ENCODE data around the gene DEK.

The DEK gene

DNA sequence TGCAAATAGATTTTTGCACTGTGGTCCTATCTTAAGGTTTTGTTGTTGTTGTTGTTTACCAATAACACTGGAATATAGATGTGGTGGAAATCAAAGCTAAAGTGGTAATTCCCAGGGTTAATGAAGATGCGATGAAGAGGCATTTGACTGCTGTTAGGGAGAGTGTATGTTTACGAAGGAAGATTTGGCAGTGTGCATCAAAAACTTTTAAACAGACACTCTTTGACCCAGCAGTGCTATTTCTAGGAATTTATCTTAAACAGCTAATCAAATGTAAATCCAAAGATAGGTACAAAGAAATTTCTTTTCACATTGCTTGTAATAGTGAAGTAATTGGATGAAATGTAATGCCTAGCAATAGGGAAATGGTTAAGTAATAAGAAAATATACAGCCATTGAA lies 75.1 kb downstream of the DEK start:
- TF ChIP-seq TAF1 (IDR thresholded peaks at IDR 0.05; ENCODE audit: borderline replicate concordance, insufficient read depth, low read length), result no peak
- TF ChIP-seq POLR2AphosphoS5 (IDR thresholded peaks at IDR 0.05; ENCODE audit: low read depth, low read length), result no peak
- TF ChIP-seq, protein P1, sequence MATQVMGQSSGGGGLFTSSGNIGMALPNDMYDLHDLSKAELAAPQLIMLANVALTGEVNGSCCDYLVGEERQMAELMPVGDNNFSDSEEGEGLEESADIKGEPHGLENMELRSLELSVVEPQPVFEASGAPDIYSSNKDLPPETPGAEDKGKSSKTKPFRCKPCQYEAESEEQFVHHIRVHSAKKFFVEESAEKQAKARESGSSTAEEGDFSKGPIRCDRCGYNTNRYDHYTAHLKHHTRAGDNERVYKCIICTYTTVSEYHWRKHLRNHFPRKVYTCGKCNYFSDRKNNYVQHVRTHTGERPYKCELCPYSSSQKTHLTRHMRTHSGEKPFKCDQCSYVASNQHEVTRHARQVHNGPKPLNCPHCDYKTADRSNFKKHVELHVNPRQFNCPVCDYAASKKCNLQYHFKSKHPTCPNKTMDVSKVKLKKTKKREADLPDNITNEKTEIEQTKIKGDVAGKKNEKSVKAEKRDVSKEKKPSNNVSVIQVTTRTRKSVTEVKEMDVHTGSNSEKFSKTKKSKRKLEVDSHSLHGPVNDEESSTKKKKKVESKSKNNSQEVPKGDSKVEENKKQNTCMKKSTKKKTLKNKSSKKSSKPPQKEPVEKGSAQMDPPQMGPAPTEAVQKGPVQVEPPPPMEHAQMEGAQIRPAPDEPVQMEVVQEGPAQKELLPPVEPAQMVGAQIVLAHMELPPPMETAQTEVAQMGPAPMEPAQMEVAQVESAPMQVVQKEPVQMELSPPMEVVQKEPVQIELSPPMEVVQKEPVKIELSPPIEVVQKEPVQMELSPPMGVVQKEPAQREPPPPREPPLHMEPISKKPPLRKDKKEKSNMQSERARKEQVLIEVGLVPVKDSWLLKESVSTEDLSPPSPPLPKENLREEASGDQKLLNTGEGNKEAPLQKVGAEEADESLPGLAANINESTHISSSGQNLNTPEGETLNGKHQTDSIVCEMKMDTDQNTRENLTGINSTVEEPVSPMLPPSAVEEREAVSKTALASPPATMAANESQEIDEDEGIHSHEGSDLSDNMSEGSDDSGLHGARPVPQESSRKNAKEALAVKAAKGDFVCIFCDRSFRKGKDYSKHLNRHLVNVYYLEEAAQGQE (IDR thresholded peaks at IDR 0.05; ENCODE audit: insufficient read depth in 1 of 2, low read depth in 2 of 2, low read length in 2 of 2), result no peak
- no peak for TF ChIP-seq SIN3A (IDR thresholded peaks at IDR 0.05; ENCODE audit: borderline replicate concordance, insufficient read depth, low read length)
- TF ChIP-seq FOXP2 (optimal IDR thresholded peaks at IDR 0.05; ENCODE audit: borderline replicate concordance, extremely low read depth, extremely low read length, insufficient read depth), result no peak

DNA sequence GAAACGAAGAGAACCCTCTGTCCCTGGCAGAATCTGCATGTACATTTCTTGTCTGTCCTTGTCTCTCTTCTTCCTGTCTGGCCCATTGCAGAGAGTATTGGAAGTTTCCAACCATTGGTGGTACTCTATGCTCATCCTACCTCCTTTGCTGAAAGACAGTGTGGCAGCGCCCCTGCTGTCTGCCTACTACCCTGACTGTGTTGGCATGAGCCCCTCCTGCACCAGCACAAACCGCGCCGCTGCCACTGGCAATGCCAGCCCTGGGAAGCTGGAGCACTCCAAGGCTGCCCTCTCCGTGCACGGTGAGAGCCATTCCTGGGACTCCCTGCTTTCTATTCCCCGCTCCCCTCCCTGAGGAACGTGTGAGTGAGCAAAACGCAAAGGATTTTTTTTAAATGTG lies 76.6 kb downstream of the DEK start:
- TF ChIP-seq POLR2AphosphoS5 (IDR thresholded peaks at IDR 0.05; ENCODE audit: low read depth, low read length), result no peak
- TF ChIP-seq TAF1 (IDR thresholded peaks at IDR 0.05; ENCODE audit: borderline replicate concordance, insufficient read depth, low read length), result no peak
- TF ChIP-seq SIN3A (IDR thresholded peaks at IDR 0.05; ENCODE audit: borderline replicate concordance, insufficient read depth, low read length), result no peak
- TF ChIP-seq, protein P1 (IDR thresholded peaks at IDR 0.05; ENCODE audit: insufficient read depth in 1 of 2, low read depth in 2 of 2, low read length in 2 of 2), result no peak
- TF ChIP-seq FOXP2 (optimal IDR thresholded peaks at IDR 0.05; ENCODE audit: borderline replicate concordance, extremely low read depth, extremely low read length, insufficient read depth), result no peak

DNA sequence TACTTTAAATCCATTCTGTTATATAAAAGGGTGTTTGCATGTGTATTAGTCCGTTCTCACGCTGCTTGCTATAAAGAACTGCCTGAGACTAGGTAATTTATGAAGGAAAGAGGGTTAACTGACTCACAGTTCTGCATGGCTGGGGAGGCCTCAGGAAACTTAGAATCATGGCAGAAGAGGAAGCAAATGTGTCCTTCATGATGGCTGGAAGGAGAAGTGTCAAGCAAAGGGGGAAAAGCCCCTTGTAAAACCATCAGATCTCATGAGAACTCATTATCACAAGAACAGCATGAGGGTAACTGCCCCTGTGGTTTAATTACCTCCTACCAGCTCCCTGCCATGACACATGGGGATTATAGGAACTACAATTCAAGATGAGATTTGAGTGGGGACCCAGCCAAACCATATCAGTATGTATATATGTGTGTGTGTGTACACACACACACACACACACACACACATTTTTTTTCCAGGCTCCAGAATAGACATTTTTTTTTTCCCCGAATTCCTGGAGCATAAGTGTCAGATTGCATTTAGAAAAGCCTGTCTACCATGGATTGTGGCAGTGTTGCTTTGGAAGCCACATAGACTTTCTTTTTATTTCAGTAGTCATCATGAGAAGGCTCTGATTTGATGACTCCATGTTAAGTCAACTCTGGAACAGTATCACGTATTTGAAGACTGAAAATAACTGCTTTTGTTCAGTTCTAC lies 77.6 kb downstream of the DEK start:
- TF ChIP-seq POLR2AphosphoS5 (IDR thresholded peaks at IDR 0.05; ENCODE audit: low read depth, low read length) (no peak), FOXP2 (optimal IDR thresholded peaks at IDR 0.05; ENCODE audit: borderline replicate concordance, extremely low read depth, extremely low read length, insufficient read depth) (no peak), SIN3A (IDR thresholded peaks at IDR 0.05; ENCODE audit: borderline replicate concordance, insufficient read depth, low read length) (no peak), TAF1 (IDR thresholded peaks at IDR 0.05; ENCODE audit: borderline replicate concordance, insufficient read depth, low read length) (no peak)
- TF ChIP-seq, protein P1 (IDR thresholded peaks at IDR 0.05; ENCODE audit: insufficient read depth in 1 of 2, low read depth in 2 of 2, low read length in 2 of 2), result no peak

DNA sequence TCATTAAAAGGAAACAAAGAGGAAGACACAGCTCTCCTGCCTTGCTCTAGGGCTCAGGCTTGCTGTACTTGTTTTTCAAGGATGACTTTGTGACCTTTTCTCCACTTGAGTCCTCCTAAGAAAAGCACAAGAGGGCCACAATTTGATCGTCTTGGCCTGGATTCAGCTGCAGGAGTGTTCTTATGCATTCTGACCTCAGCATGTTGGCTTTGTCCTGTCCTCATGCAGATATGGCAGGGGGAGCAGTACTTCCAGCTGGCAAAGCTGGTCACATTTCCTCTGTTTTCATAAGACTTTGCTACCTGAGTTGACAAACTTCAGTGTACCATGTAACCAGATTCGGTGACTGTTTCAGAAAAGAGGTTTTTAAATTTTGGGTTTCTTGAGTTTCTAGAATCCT lies 78.3 kb downstream of the DEK start:
- TF ChIP-seq TAF1 (IDR thresholded peaks at IDR 0.05; ENCODE audit: borderline replicate concordance, insufficient read depth, low read length) (no peak), FOXP2 (optimal IDR thresholded peaks at IDR 0.05; ENCODE audit: borderline replicate concordance, extremely low read depth, extremely low read length, insufficient read depth) (no peak), SIN3A (IDR thresholded peaks at IDR 0.05; ENCODE audit: borderline replicate concordance, insufficient read depth, low read length) (no peak), POLR2AphosphoS5 (IDR thresholded peaks at IDR 0.05; ENCODE audit: low read depth, low read length) (no peak)
- TF ChIP-seq, protein P1 (IDR thresholded peaks at IDR 0.05; ENCODE audit: insufficient read depth in 1 of 2, low read depth in 2 of 2, low read length in 2 of 2), result no peak
